KMS-11 (cell line): Measurements from ENCODE around the gene IGFBPL1.

Source experiments
- H2AFZ ChIP-seq: fragments of 200-600 bp; sonication (generic); 2 replicates; pipeline ENCODE4 v1.6.1; 2016; ENCODE audit warnings: antibody characterized with exemption, mixed run types, low read depth
- H3K27ac ChIP-seq: fragments of 200-600 bp; sonication (generic); 2 replicates; pipeline ENCODE4 v1.6.1; 2016; ENCODE audit warnings: mild to moderate bottlenecking, mixed run types
- H3K27me3 ChIP-seq: fragments of 200-600 bp; sonication (generic); 2 replicates; pipeline ENCODE4 v1.6.1; 2017; ENCODE audit warnings: mild to moderate bottlenecking, low read depth, mixed run types, moderate library complexity; ENCODE audit not compliant: insufficient read depth
- H3K36me3 ChIP-seq: fragments of 200-600 bp; sonication (generic); 2 replicates; pipeline ENCODE4 v1.6.1; 2017; ENCODE audit warnings: mild to moderate bottlenecking, mixed run types; ENCODE audit not compliant: insufficient read depth
- H3K4me1 ChIP-seq: fragments of 200-600 bp; sonication (generic); 2 replicates; pipeline ENCODE4 v1.6.1; 2016; ENCODE audit warnings: mild to moderate bottlenecking, low read depth, mixed run types; ENCODE audit not compliant: poor library complexity, severe bottlenecking
- H3K4me2 ChIP-seq: fragments of 200-600 bp; sonication (generic); 2 replicates; pipeline ENCODE4 v1.7.0; 2016; ENCODE audit warnings: mild to moderate bottlenecking, mixed run types
- H3K4me3 ChIP-seq: fragments of 200-600 bp; sonication (generic); IDR thresholded peaks from 2 replicates; pipeline ENCODE4 v1.6.1; 2017; ENCODE audit warnings: low read depth, low read length, mixed read lengths; ENCODE audit not compliant: insufficient read depth
- H3K79me2 ChIP-seq: fragments of 200-600 bp; sonication (generic); 2 replicates; pipeline ENCODE4 v1.6.1; 2016; ENCODE audit warnings: low read depth, mixed run types; ENCODE audit not compliant: insufficient read depth
- H3K9ac ChIP-seq: fragments of 200-600 bp; sonication (generic); 2 replicates; pipeline ENCODE4 v1.6.1; 2016; ENCODE audit warnings: mild to moderate bottlenecking, mixed run types
- H4K20me1 ChIP-seq: fragments of 200-600 bp; sonication (generic); 2 replicates; pipeline ENCODE4 v1.6.1; 2016; ENCODE audit warnings: mild to moderate bottlenecking, mixed run types; ENCODE audit not compliant: insufficient read depth
- CTCF ChIP-seq: fragments of 200-600 bp; sonication (generic); conservative IDR thresholded peaks from 2 replicates; pipeline ENCODE4 v1.6.1; 2017; ENCODE audit warnings: low read depth, mild to moderate bottlenecking, antibody characterized with exemption, low read length, moderate library complexity, mixed read lengths

IGFBPL1 gene

GRCh38 chr9:38360839-38361472, 63.3 kb downstream of the IGFBPL1 start:
- Histone ChIP-seq H2AFZ (no peak overlapping the region), H3K4me3 (no peak overlapping the region), H3K9ac (no peak overlapping the region)

DNA sequence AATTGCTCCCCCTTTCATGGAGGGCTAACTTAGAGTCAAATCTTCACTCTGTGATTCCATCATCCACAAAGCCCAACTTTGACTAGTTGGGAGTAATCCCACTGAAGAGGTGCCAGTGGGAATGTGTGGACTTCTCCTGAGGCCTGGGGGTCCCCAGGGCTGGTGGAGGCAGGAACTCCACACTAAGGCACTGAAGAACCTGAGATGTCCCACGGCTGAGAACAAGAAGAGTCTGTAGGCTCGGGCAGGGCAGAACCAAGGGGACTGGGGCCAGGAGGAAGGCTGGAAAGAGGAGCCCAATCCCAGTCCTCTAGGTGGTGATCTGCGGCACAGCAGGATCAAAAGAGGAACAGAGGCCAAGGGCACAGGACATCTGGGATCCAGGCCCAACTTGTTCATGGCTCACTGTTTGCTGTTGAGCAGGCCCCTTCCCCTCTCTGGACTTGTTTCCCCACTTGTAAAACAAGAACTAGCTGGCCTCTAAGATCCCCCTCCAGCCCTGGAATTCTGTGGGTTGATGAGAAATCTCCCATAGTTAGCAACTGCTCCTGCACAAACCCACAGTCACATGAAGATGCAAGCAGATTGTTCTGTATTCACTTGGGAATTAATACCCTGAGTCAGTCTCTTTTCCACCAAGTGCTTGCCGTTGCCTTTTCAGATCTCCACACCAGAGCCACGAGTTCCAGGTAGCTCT, 64.4 kb downstream of the IGFBPL1 start:
- H3K27ac ChIP-seq, result no peak overlapping the region
- H3K36me3 ChIP-seq, result no peaks in the 10 kb centered on the region
- no peak overlapping the region for H3K4me3 ChIP-seq
- no peaks in the 10 kb centered on the region for H4K20me1 ChIP-seq
- no peak overlapping the region for H3K9ac ChIP-seq
- H3K4me1 ChIP-seq, result no peaks in the 10 kb centered on the region
- no peaks in the 10 kb centered on the region for H3K27me3 ChIP-seq
- no peak for TF ChIP-seq CTCF
- no peaks in the 10 kb centered on the region for H3K79me2 ChIP-seq
- H3K4me2 ChIP-seq, result no peak overlapping the region
- no peak overlapping the region for H2AFZ ChIP-seq

More at GRCh38 chr9:38360839-38361472, 63.3 kb downstream of the IGFBPL1 start:
- H3K79me2 ChIP-seq, result no peaks in the 10 kb centered on the region
- H3K27ac ChIP-seq, result no peak overlapping the region
- no peaks in the 10 kb centered on the region for H4K20me1 ChIP-seq
- H3K4me1 ChIP-seq, result no peaks in the 10 kb centered on the region
- no peaks in the 10 kb centered on the region for H3K27me3 ChIP-seq
- H3K4me2 ChIP-seq, result no peak overlapping the region
- no peak for TF ChIP-seq CTCF
- no peaks in the 10 kb centered on the region for H3K36me3 ChIP-seq

DNA sequence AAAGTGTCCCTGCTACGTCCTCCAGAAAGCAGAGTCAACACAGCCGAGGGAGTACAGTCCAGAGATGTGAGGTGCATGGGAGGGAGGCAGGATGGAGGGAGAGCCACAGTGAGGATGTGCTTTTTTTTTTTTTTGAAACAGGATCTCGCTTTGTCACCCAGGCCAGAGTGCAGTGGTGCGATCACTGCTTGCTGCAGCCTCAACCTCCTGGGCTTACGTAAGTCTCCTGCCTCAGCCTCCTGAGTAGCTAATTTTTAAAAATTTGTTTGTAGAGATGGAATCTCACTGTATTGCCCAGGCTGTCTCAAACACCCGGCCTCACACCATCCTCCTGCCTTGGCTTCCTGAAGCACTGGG, 65.0 kb downstream of the IGFBPL1 start:
- Histone ChIP-seq H3K4me2 (no peak overlapping the region), H3K27me3 (no peaks in the 10 kb centered on the region), H4K20me1 (no peaks in the 10 kb centered on the region), H3K36me3 (no peaks in the 10 kb centered on the region), H3K4me3 (no peak overlapping the region), H3K79me2 (no peaks in the 10 kb centered on the region), H3K27ac (no peak overlapping the region), H3K4me1 (no peaks in the 10 kb centered on the region), H2AFZ (no peak overlapping the region), H3K9ac (no peak overlapping the region)
- no peak for TF ChIP-seq CTCF

GRCh38 chr9:38358390-38359296, 65.6 kb downstream of the IGFBPL1 start:
- Histone ChIP-seq H2AFZ (no peak overlapping the region), H3K36me3 (no peaks in the 10 kb centered on the region), H3K9ac (no peak overlapping the region), H3K4me3 (no peak overlapping the region), H4K20me1 (no peaks in the 10 kb centered on the region), H3K4me2 (no peak overlapping the region), H3K79me2 (no peaks in the 10 kb centered on the region), H3K27ac (no peak overlapping the region), H3K27me3 (no peaks in the 10 kb centered on the region), H3K4me1 (no peaks in the 10 kb centered on the region)
- TF ChIP-seq CTCF, result no peak
